DMS53 treated with DMSO at 0.1 percent for 48 hours (cell line): ENCODE data around the gene UNC13C.
"Not testable (repeated sequence)": the region's sequence is repeated elsewhere in the genome, so short reads cannot be mapped to it uniquely, and the experiment has no call there.

ENCODE experiments used
- DNase-seq: peaks from one replicate; lab custom pipeline; 2025; ENCODE audit not compliant: unreplicated experiment; lab: John Stamatoyannopoulos, UW

UNC13C gene

GRCh38 chr15:53978253-53978906, at the start of gene UNC13C:
Gene UNC13C, plus strand, starts transcription at chr15:53978441. Its CDS starts 34,463 bp downstream, at chr15:54012904.
- peak; percentile 24 for DNase-seq

GRCh38 chr15:53936137-53936536, 42.1 kb upstream of the UNC13C start:
- DNase-seq = no peak

GRCh38 chr15:53937632-53938031, 40.6 kb upstream of the UNC13C start:
- DNase-seq = not testable (repeated sequence)

GRCh38 chr15:53950572-53950971, 27.7 kb upstream of the UNC13C start:
- no peak for DNase-seq

- DNase-seq = no peak
These were observed 22.8 kb upstream of the UNC13C start for GRCh38 chr15:53955396-53955795.

GRCh38 chr15:53962646-53963561, 15.3 kb upstream of the UNC13C start:
- DNase-seq = peak; percentile 11

- no peak for DNase-seq
These were observed 14.4 kb upstream of the UNC13C start for GRCh38 chr15:53963801-53964200.

GRCh38 chr15:53974121-53974520, 4.1 kb upstream of the UNC13C start:
- no peak for DNase-seq

- DNase-seq = no peak
These were observed 3.4 kb upstream of the UNC13C start for GRCh38 chr15:53974813-53975212.

- DNase-seq = peak; percentile 43
These were observed 1.3 kb upstream of the UNC13C start for GRCh38 chr15:53976844-53977392.

GRCh38 chr15:53979051-53979788, 979 bp downstream of the UNC13C start:
- no peak for DNase-seq

- no peak for DNase-seq
These were observed 1.8 kb downstream of the UNC13C start for GRCh38 chr15:53980021-53980420.

- DNase-seq = no peak
These were observed 3.9 kb downstream of the UNC13C start for GRCh38 chr15:53982071-53982680.

GRCh38 chr15:53982876-53983275, 4.6 kb downstream of the UNC13C start:
- DNase-seq = no peak

GRCh38 chr15:53984221-53984620, 6.0 kb downstream of the UNC13C start:
- no peak for DNase-seq

GRCh38 chr15:53985562-53985961, 7.3 kb downstream of the UNC13C start:
- no peak for DNase-seq

GRCh38 chr15:53987480-53987879, 9.2 kb downstream of the UNC13C start:
- DNase-seq = no peak

GRCh38 chr15:54007256-54007655, 29.0 kb downstream of the UNC13C start:
- no peak for DNase-seq

- DNase-seq = no peak
These were observed 33.4 kb downstream of the UNC13C start for GRCh38 chr15:54011656-54012055.

GRCh38 chr15:54014067-54014655, 35.9 kb downstream of the UNC13C start:
- no peak for DNase-seq
